Measurements from ENCODE around the gene SLC16A2.
"Not testable (repeated sequence)": the region's sequence is repeated elsewhere in the genome, so short reads cannot be mapped to it uniquely, and the experiment has no call there.

DNA sequence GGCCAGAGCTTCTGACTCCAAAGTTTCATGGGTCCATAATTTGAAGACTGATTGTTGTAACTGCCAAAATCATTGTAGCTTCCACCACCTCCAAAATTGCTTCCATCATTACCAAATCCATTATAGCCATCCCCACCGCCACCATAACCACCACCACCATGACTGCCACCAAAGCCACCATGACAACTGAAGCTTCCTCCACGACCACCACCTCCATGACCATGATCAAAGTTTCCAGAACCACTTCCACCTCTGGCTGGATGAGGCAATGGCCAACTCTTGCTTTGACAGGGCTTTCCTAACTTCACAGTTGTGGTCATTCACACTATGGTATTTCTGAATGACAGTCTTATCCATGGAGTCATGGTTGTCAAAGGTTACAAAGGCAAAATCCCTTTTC, 51.8 kb downstream of the SLC16A2 start:
- TF ChIP-seq GLIS3 (CRISPR knock-in tag; IDR thresholded peaks at IDR 0.05); ZFP3 (CRISPR knock-in tag; IDR thresholded peaks at IDR 0.05); ZC3H10 (CRISPR knock-in tag; IDR thresholded peaks at IDR 0.05); PATZ1 (CRISPR knock-in tag; IDR thresholded peaks at IDR 0.05; ENCODE audit: borderline replicate concordance); PPARA (CRISPR knock-in tag; IDR thresholded peaks at IDR 0.05; ENCODE audit: borderline replicate concordance); ZNF70 (CRISPR knock-in tag; IDR thresholded peaks at IDR 0.05); ESRRG (CRISPR knock-in tag; IDR thresholded peaks at IDR 0.05); ZFP30 (CRISPR knock-in tag; IDR thresholded peaks at IDR 0.05): not testable (repeated sequence)
- TF ChIP-seq, protein P1, sequence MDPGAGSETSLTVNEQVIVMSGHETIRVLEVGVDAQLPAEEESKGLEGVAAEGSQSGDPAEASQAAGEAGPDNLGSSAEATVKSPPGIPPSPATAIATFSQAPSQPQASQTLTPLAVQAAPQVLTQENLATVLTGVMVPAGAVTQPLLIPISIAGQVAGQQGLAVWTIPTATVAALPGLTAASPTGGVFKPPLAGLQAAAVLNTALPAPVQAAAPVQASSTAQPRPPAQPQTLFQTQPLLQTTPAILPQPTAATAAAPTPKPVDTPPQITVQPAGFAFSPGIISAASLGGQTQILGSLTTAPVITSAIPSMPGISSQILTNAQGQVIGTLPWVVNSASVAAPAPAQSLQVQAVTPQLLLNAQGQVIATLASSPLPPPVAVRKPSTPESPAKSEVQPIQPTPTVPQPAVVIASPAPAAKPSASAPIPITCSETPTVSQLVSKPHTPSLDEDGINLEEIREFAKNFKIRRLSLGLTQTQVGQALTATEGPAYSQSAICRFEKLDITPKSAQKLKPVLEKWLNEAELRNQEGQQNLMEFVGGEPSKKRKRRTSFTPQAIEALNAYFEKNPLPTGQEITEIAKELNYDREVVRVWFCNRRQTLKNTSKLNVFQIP (CRISPR knock-in tag; IDR thresholded peaks at IDR 0.05; ENCODE audit: borderline replicate concordance, low read depth): not testable (repeated sequence)

All from SK-N-SH treated with all-trans-retinoic acid at 6 μM for 48 hours (cell line).